ENCODE measurements around the gene LIME1.
"Not testable (repeated sequence)": the region's sequence is repeated elsewhere in the genome, so short reads cannot be mapped to it uniquely, and the experiment has no call there.

The LIME1 gene

DNA sequence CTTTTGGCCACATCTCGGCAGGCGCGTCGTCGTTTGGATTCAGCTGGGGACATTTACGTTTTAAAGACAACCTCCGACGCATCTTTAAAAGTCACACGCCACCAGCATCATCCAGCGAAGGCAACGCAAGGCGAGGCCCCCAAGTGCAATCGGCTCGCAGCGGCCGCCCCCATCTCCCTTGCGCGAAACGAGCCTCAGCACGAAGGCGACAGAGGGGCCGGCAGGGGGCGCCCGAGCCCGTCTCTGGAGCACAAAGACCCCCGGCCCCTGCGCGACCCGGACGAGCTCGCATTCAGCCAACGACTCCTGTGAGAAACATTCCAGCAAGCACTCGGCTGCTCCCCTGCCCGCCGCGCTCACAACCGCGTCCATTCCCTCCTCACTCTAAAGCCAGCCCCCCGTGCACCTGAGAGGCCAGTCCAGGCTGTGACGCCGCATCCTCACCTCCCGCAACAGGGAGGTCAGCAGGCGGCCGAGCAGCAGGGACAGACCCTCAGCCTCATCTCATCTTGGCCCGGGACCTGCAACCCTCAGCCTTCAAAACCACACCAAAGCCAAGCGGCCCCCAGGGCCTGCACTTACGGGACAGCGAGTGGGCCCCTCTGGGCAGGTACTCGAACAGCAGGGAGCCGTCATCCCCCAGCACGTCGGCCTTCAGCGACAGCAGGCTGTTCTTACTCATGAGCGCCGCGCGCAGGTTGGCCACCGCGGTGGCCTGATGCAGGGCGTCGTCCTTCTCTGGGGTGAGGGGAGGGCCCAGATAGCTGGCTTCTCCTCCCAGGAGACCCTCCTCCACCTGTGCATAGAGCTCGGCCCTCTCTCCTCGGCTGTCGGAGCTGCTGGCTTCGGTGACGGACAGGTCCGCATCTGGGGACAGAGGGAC lies 38.9 kb downstream of the LIME1 start:
- FAIRE-seq = no peak

DNA sequence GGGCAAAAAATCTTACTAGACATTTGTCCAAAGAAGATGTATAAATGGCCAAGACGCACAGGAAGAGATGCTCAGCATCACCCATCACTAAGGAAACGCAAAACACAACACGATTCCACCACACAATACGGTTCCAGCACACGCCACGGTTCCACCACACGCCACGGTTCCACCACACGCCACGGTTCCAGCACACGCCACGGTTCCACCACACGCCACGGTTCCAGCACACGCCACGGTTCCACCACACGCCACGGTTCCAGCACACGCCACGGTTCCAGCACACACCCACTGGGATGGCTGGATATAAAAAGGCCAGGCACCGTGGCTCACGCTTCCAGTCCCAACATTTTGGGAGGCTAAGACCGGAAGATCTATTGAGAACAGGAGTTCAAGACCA lies 40.4 kb downstream of the LIME1 start:
- FAIRE-seq = not testable (repeated sequence)

DNA sequence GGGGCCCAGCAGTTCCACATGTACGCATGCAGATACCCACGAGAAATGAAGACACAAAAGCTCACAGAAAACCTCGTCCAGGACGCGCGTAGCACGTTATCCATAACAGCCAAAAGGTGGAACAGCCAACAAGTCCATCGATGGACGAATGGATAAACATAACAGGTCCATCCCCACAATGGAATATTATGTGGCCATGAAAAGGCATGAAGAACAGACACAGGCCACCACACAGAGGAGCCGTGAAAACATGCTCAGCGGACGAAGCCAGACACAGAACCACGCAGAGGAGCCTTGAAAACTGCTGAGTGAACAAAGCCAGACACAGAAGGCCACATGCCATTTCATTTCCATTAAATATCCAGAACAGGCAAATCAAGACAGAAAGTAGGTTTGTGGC lies 41.1 kb downstream of the LIME1 start:
- no peak for FAIRE-seq

DNA sequence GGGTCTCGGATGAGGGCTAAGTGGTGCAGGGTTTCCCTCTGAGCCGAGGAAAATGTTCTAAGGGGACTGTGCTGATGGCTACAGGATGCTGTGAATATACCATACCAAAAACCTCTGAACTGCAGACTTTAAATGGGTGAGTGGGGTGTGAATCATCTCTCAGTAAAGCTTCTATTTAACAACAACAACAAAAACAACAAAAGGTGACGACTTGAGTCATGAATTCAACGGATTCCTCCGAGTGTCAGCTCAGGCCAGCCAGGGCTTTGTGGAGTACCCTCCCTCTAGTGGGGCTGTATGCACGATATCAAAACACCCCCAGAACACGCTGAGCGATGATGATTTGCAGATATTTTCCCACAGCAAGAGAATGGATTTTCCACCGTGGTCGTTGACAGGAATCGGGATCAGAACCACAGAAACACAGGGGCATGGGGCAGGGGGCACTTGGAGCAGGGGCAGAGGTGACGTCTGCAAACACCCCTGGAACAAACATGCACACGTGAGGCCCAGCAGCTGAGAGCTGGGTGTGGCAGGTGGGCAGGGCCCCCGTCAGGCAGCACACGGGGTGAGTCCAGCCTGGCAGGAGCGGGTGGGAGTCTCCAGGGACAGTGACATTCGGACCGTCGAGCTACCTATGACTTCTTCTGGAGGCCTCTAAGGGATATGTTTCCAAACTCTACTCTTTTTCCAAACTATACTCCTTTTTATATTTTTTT lies 41.7 kb downstream of the LIME1 start:
- no peak for FAIRE-seq

DNA sequence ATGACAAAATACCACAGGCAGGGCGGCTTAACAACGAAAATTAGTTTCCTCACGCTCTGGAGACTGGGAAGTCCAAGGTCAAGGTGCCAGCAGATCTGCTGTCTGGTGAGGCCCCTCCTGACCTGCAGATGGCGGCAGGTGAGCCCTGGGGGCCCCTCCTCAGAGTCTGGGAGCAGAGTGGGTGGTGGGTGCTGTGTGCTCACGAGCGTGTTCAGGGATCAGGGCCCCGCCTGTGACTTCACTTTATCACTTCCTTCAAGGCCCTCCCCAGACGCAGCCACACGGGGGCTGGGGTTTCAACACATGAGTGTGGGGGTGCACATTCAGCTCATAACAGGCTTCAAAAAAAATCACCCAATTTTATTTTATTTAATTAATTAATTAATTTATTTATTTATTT lies 42.4 kb downstream of the LIME1 start:
- FAIRE-seq = no peak

DNA sequence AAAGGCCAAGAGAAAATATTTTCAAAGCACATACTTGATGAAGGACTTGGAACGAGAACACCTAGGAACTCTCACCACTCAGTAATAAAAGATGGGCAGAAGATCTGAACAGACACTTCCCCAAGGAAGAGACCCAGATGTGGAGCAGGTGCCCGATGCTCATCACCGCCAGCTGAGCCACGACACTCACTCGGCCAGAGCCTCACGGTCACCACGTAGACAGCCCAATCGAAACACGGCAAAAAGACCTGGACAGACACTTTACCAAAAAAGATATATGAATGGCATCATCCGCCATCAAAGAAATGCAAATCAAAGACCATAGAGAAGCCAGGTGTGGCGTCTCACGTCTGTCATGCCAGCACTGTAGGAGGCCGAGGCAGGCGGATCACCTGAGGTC lies 44.7 kb downstream of the LIME1 start:
- FAIRE-seq = no peak

DNA sequence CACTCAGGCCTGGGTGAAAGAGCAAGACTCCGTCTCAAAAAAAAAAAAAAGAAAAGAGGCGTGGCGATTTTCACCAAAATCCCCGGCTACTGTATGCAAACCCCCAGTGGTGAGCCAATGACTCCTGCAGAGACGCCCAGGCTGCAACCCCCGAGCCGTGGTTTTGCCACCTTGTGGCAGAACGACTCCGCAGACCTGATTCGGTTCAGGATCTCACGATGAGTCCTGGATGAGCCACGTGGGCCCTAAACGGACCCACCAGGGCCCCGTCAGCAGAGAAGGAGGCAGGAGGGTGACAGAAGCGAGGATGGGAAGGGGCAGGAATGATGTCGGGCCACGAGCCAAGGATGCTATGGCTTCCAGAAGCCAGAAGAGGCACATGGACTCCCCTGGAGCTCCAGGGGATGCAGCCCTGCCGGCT lies 45.6 kb downstream of the LIME1 start:
- FAIRE-seq = no peak

DNA sequence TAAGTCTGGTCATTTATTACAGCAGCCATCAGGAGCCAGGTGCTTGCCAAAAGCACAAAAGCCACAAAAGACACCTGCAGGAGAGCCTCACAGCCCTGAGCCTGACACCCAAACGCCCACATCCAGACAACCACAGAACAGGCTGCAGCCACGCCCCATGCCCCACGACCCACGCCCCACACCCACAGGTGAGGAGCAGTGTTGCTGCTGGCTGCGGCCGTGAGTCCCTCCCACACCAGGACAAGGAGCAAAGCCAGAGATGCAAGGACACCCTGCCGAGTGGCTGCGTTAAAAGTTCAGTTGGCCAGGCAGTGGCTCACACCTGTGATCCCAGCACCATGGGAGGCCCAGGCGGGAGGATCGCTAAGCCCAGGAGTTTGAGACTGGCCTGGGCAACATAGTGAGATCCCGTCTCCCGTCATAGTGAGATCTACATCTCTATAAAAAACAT lies 46.1 kb downstream of the LIME1 start:
- no peak for FAIRE-seq

DNA sequence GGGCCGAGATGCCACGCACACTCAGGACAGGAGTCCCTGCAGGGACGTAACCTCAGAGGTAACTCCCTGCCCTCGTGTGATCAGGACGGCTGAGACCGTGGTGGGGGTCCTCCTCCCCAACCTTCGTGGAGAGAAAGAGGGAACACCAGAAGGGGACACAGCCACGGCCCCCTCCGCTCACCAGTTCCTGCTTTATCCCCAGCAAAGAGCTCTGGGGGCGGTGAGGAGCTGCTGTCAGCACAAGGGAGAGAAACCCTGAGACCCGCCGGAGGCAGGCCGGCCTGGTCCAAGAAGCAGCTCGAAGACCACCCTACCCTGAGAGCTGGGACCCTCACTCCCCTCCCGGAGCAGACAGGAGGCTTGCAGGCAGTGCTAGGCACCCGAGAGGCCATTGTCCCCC lies 47.5 kb downstream of the LIME1 start:
- no peak for FAIRE-seq

DNA sequence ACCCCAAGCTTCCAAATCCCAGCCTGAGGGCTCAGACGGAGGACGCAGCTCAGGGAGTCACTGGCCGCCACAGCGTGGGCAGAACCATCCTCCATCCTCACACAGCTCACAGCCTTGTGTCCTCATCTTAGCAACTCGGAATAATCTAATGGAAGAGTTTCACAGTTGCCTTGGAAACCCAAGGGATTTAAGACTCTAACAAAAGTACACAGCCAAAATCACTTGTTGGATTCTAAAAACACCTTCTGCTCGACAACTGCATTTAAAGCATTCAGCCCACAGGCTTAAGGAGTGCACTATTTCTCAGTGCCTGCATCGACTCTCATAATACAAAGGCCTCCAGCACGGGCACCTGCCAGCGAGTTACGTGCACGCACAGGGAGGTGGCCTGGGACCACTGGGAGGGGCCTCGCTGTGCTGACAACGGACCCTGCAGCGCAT lies 49.2 kb downstream of the LIME1 start:
- FAIRE-seq = no peak

DNA sequence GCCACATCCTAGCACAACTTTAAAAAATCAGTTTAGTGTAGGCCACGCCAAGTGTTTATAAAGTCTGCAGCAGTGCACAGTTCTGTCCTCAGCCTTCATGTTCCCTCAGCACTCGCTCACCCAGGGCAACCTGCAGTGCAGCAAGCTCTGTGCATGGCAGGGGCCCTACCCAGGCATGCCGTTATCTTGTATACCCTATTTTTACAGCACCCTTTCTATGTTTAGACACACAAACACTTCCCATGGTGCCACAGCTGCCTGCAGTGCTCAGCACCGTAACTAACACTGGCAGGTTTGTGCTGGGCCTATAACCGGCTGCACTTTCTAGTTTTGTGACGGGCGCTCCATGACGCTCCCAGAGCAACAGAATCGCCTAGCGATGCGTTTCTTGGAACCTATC lies 50.8 kb downstream of the LIME1 start:
- FAIRE-seq = no peak

DNA sequence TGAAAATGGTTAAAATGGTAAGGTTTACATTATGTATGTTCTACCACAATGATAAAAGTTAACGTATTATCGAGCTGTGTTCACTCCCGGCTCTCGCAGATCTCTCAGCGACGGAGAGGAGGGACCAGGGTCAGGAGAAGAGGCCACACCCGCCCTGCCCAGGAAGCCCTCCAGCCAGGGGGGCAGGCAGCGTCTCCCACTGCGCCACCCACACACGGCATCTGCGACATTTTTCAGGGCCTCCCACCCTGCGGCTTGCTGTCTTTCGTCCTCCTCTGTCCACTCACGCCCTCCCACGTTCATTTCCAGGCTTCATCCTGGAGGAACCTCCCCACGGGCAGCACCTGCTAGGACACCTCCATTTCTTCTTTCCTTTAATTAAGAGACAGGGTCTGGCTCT lies 51.3 kb downstream of the LIME1 start:
- FAIRE-seq = no peak
